Bronchus fibroblast of lung (primary cell): ENCODE data around the gene TUBB8. TPM values are rescaled to one million over a fixed set of nuclear protein-coding genes. Genes with fewer than 3 reads are reported as not detected.

Experiments
- total RNA-seq: library from RNA; depleted of rRNA; stranded (reverse); fragments of >200 nt; gene quantifications from 2 replicates; pipeline ENCODE4 v1.2.3, GENCODE V29; 2015

The TUBB8 gene
- total RNA-seq: not detected in 2 replicates

DNA sequence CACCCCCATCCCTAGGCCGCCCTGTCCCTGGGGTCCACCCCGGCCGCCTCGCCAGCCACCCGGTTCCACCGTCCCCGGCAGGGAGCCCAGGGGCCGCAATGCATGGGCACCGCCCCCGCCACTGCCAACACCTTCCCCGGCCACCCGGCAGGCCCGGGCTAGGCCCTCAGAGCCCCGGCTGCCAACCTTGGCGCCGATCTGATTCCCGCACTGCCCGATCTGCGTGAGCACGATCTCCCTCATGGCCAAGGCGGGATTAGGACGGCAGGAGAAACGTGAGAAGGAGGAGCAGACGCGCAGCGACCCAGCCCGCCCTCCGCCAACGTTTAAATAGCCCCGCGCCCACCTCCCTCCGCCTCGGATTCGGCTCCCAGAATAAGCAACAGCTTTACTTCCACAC is at the start of gene TUBB8:
Gene TUBB8, minus strand, starts transcription at position 301 of the 400 bp plus-strand sequence. Its CDS starts 58 bp downstream, at position 243.

Other genes with a start within 250 kb of the TUBB8 start
- 23.0 and 26.9 TPM in 2 replicates for gene ZMYND11, start 86.2 kb upstream of the TUBB8 start, total RNA-seq